ENCODE data around the gene PTH1R.

DNA sequence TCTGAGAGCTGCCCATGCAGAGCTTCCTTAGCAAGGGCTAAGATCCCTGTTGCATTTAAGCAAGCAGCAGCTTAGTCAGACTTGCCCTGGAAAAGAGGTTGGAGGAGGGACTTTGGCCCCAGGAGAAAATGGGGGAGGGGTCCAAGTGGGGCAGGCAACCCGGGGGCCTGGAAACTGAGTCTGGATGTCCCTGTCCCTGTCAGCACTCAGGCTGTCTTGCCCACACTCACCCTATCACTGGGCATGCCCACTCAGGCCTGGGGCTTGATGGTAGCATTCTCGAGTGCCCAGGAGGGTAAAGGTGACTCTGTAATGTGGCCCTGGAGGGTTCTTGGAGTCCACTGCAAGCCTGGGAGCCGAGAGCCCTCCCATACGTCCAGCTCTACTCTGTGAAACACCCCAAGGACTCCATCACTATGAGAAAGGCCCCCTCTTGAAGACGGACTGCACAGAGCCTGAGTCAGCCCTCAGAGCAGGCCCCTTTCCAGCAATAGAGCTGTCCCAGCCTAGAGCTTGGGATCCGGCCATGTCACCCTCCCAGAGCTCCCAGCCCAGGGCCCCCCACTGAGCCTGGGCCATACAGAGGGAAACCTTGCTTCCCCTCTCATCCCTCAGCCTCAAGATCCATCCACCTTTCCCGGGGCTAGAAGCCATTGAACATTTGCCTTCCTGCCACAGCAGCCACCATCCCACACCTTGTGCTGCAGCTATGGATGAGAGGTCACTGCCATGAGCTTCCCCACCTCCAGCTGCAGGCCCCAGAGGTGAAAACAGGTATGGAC lies 27.6 kb upstream of the PTH1R start:
- TF ChIP-seq, protein P1, sequence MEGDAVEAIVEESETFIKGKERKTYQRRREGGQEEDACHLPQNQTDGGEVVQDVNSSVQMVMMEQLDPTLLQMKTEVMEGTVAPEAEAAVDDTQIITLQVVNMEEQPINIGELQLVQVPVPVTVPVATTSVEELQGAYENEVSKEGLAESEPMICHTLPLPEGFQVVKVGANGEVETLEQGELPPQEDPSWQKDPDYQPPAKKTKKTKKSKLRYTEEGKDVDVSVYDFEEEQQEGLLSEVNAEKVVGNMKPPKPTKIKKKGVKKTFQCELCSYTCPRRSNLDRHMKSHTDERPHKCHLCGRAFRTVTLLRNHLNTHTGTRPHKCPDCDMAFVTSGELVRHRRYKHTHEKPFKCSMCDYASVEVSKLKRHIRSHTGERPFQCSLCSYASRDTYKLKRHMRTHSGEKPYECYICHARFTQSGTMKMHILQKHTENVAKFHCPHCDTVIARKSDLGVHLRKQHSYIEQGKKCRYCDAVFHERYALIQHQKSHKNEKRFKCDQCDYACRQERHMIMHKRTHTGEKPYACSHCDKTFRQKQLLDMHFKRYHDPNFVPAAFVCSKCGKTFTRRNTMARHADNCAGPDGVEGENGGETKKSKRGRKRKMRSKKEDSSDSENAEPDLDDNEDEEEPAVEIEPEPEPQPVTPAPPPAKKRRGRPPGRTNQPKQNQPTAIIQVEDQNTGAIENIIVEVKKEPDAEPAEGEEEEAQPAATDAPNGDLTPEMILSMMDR (IDR thresholded peaks at IDR 0.05) = no peak
- TF ChIP-seq ZFX (IDR thresholded peaks at IDR 0.05; ENCODE audit: borderline replicate concordance) = no peak

All from 22Rv1 (cell line).